ENCODE results near the gene TMTC2.

Gene TMTC2

GRCh38 chr12:83150465-83151189, 463.9 kb downstream of the TMTC2 start:
- DNase-seq, result no peak

GRCh38 chr12:83153177-83153576, 466.5 kb downstream of the TMTC2 start:
- no peak for DNase-seq

DNA sequence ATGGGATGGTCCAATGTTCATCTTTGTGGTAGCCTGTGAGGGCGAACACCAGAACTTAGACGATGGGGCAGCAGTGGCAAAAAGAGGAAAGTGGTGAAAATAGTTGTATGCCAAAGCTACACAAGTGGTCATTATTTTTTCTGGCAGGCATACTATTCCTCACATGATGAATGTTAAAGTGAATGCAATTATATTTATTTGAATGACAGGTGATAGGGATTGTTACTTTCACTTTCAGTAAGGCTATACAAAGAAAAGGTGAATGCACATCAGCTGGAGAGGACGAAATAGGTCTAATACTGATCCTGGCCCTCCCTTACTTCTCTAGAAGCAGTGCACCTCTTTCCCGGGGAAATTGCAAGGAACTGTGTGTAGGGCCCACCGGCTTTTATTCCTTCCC, 470.1 kb downstream of the TMTC2 start:
- DNase-seq, result no peak

- no peak for DNase-seq
Measured at GRCh38 chr12:83157604-83158003, 470.9 kb downstream of the TMTC2 start.

- no peak for DNase-seq
Measured at GRCh38 chr12:83158613-83159207, 472.0 kb downstream of the TMTC2 start.

DNA sequence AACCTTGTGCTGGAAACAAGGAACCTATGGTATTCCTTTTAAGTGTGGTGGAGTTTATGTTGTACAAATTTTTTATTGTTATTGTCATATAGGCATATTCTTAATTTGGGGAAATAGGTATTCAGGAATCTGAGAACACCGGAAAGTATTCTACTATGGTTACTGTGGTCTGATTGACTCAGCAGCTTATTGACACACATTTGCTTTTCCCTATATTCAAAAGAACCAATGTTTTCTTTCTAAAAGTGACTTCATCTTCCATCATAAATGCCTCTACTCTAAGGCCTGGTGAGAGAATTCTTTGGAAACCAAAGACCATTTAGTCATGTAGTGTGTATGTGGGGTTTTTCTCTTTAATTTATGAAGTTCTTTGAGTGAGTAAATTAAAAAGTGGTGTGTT, 474.8 kb downstream of the TMTC2 start:
- no peak for DNase-seq

DNA sequence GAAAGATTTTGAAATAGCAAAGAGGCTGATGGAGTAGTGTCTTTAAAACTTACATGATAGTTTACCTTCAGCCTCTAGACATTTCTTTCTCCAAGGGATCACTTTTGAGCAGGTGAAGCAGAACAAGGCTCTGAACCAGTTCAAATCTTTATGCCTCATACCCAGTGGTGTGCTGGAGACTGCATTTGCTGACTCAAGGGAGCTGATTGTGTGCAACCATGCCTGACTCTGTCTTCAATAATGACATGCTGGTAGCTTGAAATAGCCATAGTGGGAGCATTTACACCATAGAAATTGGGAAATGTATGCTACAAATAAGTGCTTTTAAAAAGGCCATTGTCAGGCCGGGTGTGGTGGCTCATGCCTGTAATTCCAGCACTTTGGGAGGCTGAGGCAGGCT, 482.0 kb downstream of the TMTC2 start:
- no peak for DNase-seq

DNA sequence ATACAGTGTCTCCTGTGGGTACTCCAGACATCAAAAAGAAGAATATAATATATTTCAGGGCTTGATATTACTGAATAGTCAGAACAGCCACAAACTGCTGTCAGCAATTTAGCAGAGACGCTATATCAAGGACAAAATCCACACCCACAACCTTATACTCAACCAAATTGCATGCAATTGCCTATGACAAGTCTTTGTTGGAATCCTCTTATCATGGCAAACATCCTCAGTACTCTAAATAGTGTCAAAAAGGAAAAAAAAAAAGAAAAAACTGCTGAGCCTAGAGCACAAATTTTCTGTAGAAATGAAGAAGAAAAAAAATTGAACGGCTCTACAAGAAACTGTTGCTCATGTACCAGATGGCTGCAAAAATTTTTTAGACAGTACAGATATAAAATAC, 485.7 kb downstream of the TMTC2 start:
- no peak for DNase-seq

GRCh38 chr12:83172866-83173649, 486.4 kb downstream of the TMTC2 start:
- DNase-seq, result no peak

DNA sequence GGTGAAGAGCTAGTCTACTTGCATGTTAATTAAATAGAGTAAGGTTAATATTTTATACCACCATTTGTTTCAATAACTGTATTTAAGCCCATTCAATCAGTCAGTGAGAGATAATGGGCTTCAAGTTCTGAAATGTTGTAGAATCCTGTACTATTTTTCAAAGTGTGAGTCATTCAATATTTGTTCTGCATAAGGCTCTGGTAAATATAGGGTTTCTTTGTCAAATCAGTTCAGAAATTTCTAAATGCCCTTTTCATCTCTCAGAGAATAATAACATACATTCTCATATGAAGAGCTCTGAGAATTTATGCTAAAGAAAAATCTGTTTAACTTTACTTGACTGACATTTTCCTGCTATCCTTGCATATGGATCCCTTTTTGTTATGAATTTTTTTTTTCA, 493.3 kb downstream of the TMTC2 start:
- no peak for DNase-seq

DNA sequence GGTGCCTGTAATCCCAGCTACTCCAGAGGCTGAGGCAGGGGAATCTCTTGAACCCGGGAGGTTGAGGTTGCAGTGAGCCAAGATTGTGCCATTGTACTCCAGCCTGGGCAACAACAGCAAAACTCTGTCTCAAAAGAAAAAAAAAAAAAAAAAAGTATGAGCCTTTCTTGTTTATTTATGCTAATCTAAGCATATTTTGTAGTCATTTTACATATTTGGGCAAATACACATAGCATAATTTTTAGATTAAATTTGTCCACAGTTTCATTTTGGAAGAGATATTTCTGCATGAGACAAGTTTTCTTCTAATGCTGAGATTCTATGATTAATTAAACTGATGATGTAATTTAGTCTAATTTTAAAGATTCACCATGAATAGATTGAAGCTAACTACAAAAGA, 494.4 kb downstream of the TMTC2 start:
- DNase-seq, result no peak

DNA sequence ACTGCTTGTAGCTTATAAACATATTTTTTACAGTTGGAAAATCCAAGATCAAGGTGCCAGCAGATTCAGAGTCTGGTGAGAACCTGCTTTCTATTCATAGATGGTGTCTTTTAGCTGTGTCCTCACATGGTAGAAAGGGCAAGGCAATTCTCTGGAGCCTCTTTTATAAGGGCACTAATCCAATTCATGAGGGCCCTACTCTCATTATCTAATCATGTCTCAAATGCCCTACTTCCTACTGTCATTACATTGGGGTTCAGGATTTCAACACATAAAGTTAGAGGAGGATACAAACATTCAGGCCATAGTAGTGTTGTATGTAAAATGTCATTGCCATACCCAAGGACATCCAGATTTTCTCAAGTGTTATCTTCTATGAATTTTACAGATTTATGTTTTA, 496.4 kb downstream of the TMTC2 start:
- no peak for DNase-seq
